CD1c-positive myeloid dendritic cell (primary cell): ENCODE results near the gene HMOX2.

ENCODE experiments used
- DNase-seq: peaks from one replicate; pipeline ENCODE4 v3.0.0-alpha.2; 2016; ENCODE audit errors: extremely low spot score

HMOX2 gene

GRCh38 chr16:4500272-4500671, 24.1 kb downstream of the HMOX2 start:
- no peak for DNase-seq

GRCh38 chr16:4501071-4501478, 24.9 kb downstream of the HMOX2 start:
- no peak for DNase-seq

- peak; percentile 90 for DNase-seq
Measured at GRCh38 chr16:4505356-4506147, 29.4 kb downstream of the HMOX2 start.

- peak; percentile 79 for DNase-seq
Measured at GRCh38 chr16:4506450-4506849, 30.3 kb downstream of the HMOX2 start.

GRCh38 chr16:4507588-4508345, 31.6 kb downstream of the HMOX2 start:
- no peak for DNase-seq

GRCh38 chr16:4508806-4509205, 32.6 kb downstream of the HMOX2 start:
- DNase-seq = no peak

- DNase-seq = no peak
Measured at GRCh38 chr16:4509420-4509819, 33.2 kb downstream of the HMOX2 start.

- no peak for DNase-seq
Measured at GRCh38 chr16:4510131-4510530, 33.9 kb downstream of the HMOX2 start.

GRCh38 chr16:4510747-4511426, 34.7 kb downstream of the HMOX2 start:
- peak; percentile 62 for DNase-seq

- peak; percentile 22 for DNase-seq
Measured at GRCh38 chr16:4511441-4512082, 35.4 kb downstream of the HMOX2 start.

GRCh38 chr16:4512473-4512872, 36.3 kb downstream of the HMOX2 start:
- no peak for DNase-seq

GRCh38 chr16:4513086-4513860, 37.1 kb downstream of the HMOX2 start:
- no peak for DNase-seq

- DNase-seq = no peak
Measured at GRCh38 chr16:4513881-4514280, 37.7 kb downstream of the HMOX2 start.

GRCh38 chr16:4514606-4515005, 38.4 kb downstream of the HMOX2 start:
- DNase-seq = no peak

GRCh38 chr16:4515611-4516233, 39.5 kb downstream of the HMOX2 start:
- peak; percentile 92 for DNase-seq

GRCh38 chr16:4517812-4518680, 41.8 kb downstream of the HMOX2 start:
- DNase-seq = no peak

- DNase-seq = no peak
Measured at GRCh38 chr16:4519274-4520058, 43.3 kb downstream of the HMOX2 start.

- DNase-seq = no peak
Measured at GRCh38 chr16:4520913-4521312, 44.7 kb downstream of the HMOX2 start.

- no peak for DNase-seq
Measured at GRCh38 chr16:4522051-4522581, 45.9 kb downstream of the HMOX2 start.
